ENCODE measurements around the gene NRXN3.

The NRXN3 gene

GRCh38 chr14:79178719-79179118, 1008.5 kb downstream of the NRXN3 start:
- Histone ChIP-seq H3K9me3 (replicated peaks; ENCODE audit: low read length) (no peaks in the 10 kb centered on the region), H3K9ac (ENCODE audit: low read depth, low read length) (no peak overlapping the region), H3K4me2 (ENCODE audit: low read length) (no peak overlapping the region), H3K27me3 (ENCODE audit: control insufficient read depth, insufficient read depth, low read length) (no peaks in the 10 kb centered on the region), H3K4me1 (ENCODE audit: control insufficient read depth, insufficient read depth, low read length) (no peaks in the 10 kb centered on the region), H3K36me3 (ENCODE audit: insufficient read depth, low read length) (no peaks in the 10 kb centered on the region), H3K4me3 (ENCODE audit: low read length) (no peak overlapping the region)

DNA sequence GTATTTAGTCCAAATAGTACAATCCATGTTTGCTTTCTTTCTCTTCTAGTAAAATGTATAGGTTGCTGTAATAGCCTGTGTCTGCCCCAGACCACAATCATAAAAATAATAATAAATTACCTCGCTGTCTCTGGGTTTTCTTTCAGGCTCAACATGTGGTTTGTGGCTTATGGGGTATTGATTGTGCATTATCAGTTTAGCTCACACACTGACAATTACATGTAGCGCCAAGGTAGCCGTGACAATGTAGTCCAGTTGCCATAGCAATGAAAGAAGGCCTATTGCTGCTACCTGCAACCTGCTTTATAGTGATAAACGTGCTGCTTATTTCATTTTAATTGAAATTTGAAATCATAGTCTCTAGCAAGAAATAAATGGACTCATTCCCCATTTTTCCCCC, 1009.8 kb downstream of the NRXN3 start:
- H3K9me3 ChIP-seq (replicated peaks; ENCODE audit: low read length): no peaks in the 10 kb centered on the region
- H3K9ac ChIP-seq (ENCODE audit: low read depth, low read length): no peak overlapping the region
- H3K4me1 ChIP-seq (ENCODE audit: control insufficient read depth, insufficient read depth, low read length): no peaks in the 10 kb centered on the region
- H3K4me3 ChIP-seq (ENCODE audit: low read length): no peak overlapping the region
- no peaks in the 10 kb centered on the region for H3K27me3 ChIP-seq (ENCODE audit: control insufficient read depth, insufficient read depth, low read length)
- no peak overlapping the region for H3K4me2 ChIP-seq (ENCODE audit: low read length)
- H3K36me3 ChIP-seq (ENCODE audit: insufficient read depth, low read length): no peaks in the 10 kb centered on the region

DNA sequence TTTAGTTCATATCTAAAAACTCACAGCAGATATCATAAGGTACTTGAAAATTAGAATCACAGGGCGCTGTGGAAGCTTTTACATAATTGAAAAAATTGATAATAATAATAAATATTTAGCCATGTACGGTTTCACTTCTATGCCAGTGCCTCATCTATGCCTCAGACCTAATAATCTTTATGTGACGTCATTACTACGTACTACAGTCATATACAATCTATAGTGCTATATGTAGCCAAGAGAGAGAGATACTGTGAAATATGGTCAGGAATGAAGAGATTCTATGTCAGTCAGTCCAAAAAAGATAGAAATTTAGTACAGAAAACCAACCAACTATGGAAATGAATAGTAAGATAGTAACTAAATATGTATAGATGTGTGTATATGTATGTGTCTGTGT, 1010.5 kb downstream of the NRXN3 start:
- no peak overlapping the region for H3K4me2 ChIP-seq (ENCODE audit: low read length)
- H3K9me3 ChIP-seq (replicated peaks; ENCODE audit: low read length): no peaks in the 10 kb centered on the region
- H3K36me3 ChIP-seq (ENCODE audit: insufficient read depth, low read length): no peaks in the 10 kb centered on the region
- no peaks in the 10 kb centered on the region for H3K27me3 ChIP-seq (ENCODE audit: control insufficient read depth, insufficient read depth, low read length)
- no peak overlapping the region for H3K4me3 ChIP-seq (ENCODE audit: low read length)
- H3K9ac ChIP-seq (ENCODE audit: low read depth, low read length): no peak overlapping the region
- no peaks in the 10 kb centered on the region for H3K4me1 ChIP-seq (ENCODE audit: control insufficient read depth, insufficient read depth, low read length)

- Histone ChIP-seq H3K4me2 (ENCODE audit: low read length) (no peak overlapping the region), H3K4me1 (ENCODE audit: control insufficient read depth, insufficient read depth, low read length) (peaks cover 4% of the 10 kb centered on the region), H3K4me3 (ENCODE audit: low read length) (no peak overlapping the region), H3K9ac (ENCODE audit: low read depth, low read length) (no peak overlapping the region), H3K27me3 (ENCODE audit: control insufficient read depth, insufficient read depth, low read length) (no peaks in the 10 kb centered on the region), H3K36me3 (ENCODE audit: insufficient read depth, low read length) (no peaks in the 10 kb centered on the region), H3K9me3 (replicated peaks; ENCODE audit: low read length) (no peaks in the 10 kb centered on the region)
These were observed 1016.4 kb downstream of the NRXN3 start for GRCh38 chr14:79186523-79186922.

GRCh38 chr14:79193689-79194477, 1023.7 kb downstream of the NRXN3 start:
- no peaks in the 10 kb centered on the region for H3K36me3 ChIP-seq (ENCODE audit: insufficient read depth, low read length)
- H3K4me2 ChIP-seq (ENCODE audit: low read length): no peak overlapping the region
- no peaks in the 10 kb centered on the region for H3K9me3 ChIP-seq (replicated peaks; ENCODE audit: low read length)
- H3K27me3 ChIP-seq (ENCODE audit: control insufficient read depth, insufficient read depth, low read length): no peaks in the 10 kb centered on the region
- no peak overlapping the region for H3K9ac ChIP-seq (ENCODE audit: low read depth, low read length)
- H3K4me1 ChIP-seq (ENCODE audit: control insufficient read depth, insufficient read depth, low read length): no peaks in the 10 kb centered on the region
- H3K4me3 ChIP-seq (ENCODE audit: low read length): no peak overlapping the region

DNA sequence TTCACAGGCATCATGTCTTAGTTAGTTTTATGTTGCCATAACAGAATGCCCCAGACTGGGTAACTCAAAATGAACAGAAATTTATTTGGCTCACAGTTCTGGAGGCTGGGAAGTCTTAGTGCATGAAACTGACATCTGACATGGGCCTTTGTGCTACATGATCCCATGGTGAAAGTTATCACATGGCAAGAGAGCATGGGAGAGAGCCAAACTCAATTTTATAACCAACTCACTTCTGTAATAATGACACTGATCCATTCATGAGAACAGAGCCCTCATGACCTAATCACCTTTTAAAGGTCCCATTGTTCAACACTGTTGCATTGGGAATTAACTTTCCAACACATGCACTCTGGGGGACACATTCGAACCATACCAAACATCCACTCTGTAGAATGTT, 1026.0 kb downstream of the NRXN3 start:
- no peak overlapping the region for H3K4me2 ChIP-seq (ENCODE audit: low read length)
- H3K9me3 ChIP-seq (replicated peaks; ENCODE audit: low read length): no peaks in the 10 kb centered on the region
- H3K27me3 ChIP-seq (ENCODE audit: control insufficient read depth, insufficient read depth, low read length): no peaks in the 10 kb centered on the region
- no peaks in the 10 kb centered on the region for H3K36me3 ChIP-seq (ENCODE audit: insufficient read depth, low read length)
- no peak overlapping the region for H3K9ac ChIP-seq (ENCODE audit: low read depth, low read length)
- H3K4me3 ChIP-seq (ENCODE audit: low read length): no peak overlapping the region
- no peaks in the 10 kb centered on the region for H3K4me1 ChIP-seq (ENCODE audit: control insufficient read depth, insufficient read depth, low read length)

DNA sequence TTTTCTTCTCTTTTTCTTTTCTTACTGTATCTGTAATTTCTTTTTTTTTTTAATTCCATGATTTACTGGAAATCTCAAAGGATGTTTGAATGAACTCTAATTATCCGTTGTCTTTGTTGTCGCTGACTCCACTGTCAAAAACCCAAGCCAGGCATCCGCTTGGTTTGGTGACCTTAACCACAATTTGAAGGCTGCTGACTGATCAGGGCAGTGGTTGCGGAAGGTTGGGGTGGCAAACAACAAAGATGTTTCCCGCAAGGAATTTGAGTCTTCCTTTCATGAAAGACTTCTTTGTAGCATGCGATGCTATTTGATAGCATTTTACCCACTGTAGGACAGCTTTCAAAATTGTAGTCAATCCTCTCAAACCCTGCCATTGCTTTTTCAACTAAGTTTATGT, 1027.3 kb downstream of the NRXN3 start:
- no peak overlapping the region for H3K4me3 ChIP-seq (ENCODE audit: low read length)
- no peaks in the 10 kb centered on the region for H3K36me3 ChIP-seq (ENCODE audit: insufficient read depth, low read length)
- H3K9me3 ChIP-seq (replicated peaks; ENCODE audit: low read length): no peaks in the 10 kb centered on the region
- no peak overlapping the region for H3K9ac ChIP-seq (ENCODE audit: low read depth, low read length)
- no peaks in the 10 kb centered on the region for H3K27me3 ChIP-seq (ENCODE audit: control insufficient read depth, insufficient read depth, low read length)
- H3K4me1 ChIP-seq (ENCODE audit: control insufficient read depth, insufficient read depth, low read length): no peaks in the 10 kb centered on the region
- H3K4me2 ChIP-seq (ENCODE audit: low read length): no peak overlapping the region

- Histone ChIP-seq H3K4me1 (ENCODE audit: control insufficient read depth, insufficient read depth, low read length) (no peaks in the 10 kb centered on the region), H3K4me3 (ENCODE audit: low read length) (no peak overlapping the region), H3K27me3 (ENCODE audit: control insufficient read depth, insufficient read depth, low read length) (no peaks in the 10 kb centered on the region), H3K4me2 (ENCODE audit: low read length) (no peak overlapping the region), H3K9ac (ENCODE audit: low read depth, low read length) (no peak overlapping the region), H3K9me3 (replicated peaks; ENCODE audit: low read length) (no peaks in the 10 kb centered on the region), H3K36me3 (ENCODE audit: insufficient read depth, low read length) (no peaks in the 10 kb centered on the region)
These were observed 1029.0 kb downstream of the NRXN3 start for GRCh38 chr14:79199217-79199616.

DNA sequence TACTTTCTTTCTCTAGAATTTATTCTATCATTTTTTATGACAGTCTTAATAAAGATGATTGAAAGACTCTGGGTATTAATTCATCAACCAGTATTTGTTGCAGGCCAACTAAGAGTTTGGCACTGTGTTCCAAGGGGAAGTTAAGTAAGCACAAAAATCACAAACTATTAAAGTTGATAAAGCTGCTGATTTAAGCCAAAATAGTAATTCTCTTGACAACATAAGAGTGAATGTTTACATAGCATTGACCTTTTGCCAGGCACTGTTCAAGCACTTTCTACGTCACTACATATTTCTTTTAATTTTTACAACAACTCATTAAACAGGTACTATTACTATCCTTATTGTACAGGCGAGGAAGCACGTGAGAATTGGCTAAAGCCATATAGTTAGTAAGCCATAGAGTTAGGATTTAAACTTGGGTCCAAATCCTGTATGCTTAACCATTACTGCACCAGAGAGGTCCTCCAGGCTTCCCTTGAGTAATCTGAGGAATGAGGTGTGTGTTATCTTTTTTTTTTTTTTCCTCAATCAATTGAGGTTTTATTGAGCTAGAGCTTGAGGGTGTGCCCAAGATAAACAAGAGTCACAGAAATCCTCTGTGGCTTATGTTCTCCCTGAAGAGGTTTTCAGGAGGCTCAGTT, 1031.5 kb downstream of the NRXN3 start:
- Histone ChIP-seq H3K9ac (ENCODE audit: low read depth, low read length) (no peak overlapping the region), H3K4me1 (ENCODE audit: control insufficient read depth, insufficient read depth, low read length) (no peaks in the 10 kb centered on the region), H3K9me3 (replicated peaks; ENCODE audit: low read length) (no peaks in the 10 kb centered on the region)

DNA sequence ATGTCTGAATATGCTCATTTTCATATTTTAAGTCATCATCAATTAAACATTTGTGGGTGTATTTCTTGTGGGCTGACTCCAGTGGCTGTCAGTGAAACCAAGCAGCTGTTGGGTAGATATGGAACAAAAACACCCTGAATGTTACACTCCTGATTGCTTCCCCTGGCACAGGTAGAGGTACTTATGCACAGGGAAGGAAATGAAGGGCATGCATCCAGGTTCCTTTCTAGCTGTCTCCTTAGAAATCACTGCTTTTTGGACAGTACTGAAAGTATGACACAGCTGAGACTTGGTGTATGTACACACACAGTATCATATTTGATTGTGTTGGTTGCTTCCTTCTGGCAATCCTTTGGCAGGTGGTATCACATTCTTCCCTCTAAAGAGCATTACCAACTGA, 1034.4 kb downstream of the NRXN3 start:
- Histone ChIP-seq H3K36me3 (ENCODE audit: insufficient read depth, low read length) (no peaks in the 10 kb centered on the region), H3K27me3 (ENCODE audit: control insufficient read depth, insufficient read depth, low read length) (no peaks in the 10 kb centered on the region), H3K9me3 (replicated peaks; ENCODE audit: low read length) (no peaks in the 10 kb centered on the region), H3K4me2 (ENCODE audit: low read length) (no peak overlapping the region), H3K4me3 (ENCODE audit: low read length) (no peak overlapping the region), H3K9ac (ENCODE audit: low read depth, low read length) (no peak overlapping the region), H3K4me1 (ENCODE audit: control insufficient read depth, insufficient read depth, low read length) (no peaks in the 10 kb centered on the region)

More for the DNA sequence above, 1031.5 kb downstream of the NRXN3 start:
- no peak overlapping the region for H3K4me2 ChIP-seq (ENCODE audit: low read length)
- H3K27me3 ChIP-seq (ENCODE audit: control insufficient read depth, insufficient read depth, low read length): no peaks in the 10 kb centered on the region
- H3K36me3 ChIP-seq (ENCODE audit: insufficient read depth, low read length): no peaks in the 10 kb centered on the region
- H3K4me3 ChIP-seq (ENCODE audit: low read length): no peak overlapping the region

DNA sequence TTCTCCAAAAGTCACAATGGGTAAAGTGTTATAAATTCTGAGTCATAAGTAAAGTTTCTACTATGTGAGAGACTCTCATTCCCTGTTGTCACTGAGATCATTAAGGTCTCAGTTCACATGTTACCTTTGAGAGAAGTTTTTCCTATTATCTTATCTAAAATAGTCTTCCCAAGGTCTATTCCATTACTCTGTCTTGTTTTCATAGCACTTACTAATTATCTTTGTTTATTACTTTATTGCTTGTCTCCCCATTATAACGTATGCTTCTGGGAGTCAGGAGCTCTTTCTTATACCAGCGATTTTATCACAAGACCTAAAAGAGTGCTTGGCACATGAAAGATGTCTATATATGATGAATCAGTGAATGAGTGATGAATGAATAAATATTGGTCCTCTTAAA, 1039.2 kb downstream of the NRXN3 start:
- H3K4me2 ChIP-seq (ENCODE audit: low read length): no peak overlapping the region
- H3K9ac ChIP-seq (ENCODE audit: low read depth, low read length): no peak overlapping the region
- H3K36me3 ChIP-seq (ENCODE audit: insufficient read depth, low read length): no peaks in the 10 kb centered on the region
- no peaks in the 10 kb centered on the region for H3K4me1 ChIP-seq (ENCODE audit: control insufficient read depth, insufficient read depth, low read length)
- H3K27me3 ChIP-seq (ENCODE audit: control insufficient read depth, insufficient read depth, low read length): no peaks in the 10 kb centered on the region
- H3K4me3 ChIP-seq (ENCODE audit: low read length): no peak overlapping the region
- no peaks in the 10 kb centered on the region for H3K9me3 ChIP-seq (replicated peaks; ENCODE audit: low read length)

DNA sequence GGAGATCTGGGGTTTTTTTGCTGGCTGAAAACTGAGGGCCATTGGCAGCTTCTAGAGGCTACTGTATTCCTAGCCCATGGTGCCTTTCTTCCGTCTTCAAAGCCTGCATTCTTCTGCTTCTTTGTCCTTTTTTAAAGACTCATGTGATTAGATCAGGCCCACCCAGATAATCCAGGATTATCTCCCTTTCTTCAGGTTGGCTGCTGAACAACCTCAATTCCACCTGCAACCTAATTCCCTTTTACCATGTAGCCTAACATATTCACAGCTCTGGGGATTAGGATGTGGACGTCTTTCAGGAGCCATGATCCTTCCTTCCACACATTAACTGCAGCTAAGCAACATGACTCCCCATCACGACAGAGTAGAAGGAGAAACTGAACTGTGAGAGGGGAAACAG, 1055.6 kb downstream of the NRXN3 start:
- no peaks in the 10 kb centered on the region for H3K4me1 ChIP-seq (ENCODE audit: control insufficient read depth, insufficient read depth, low read length)
- H3K4me3 ChIP-seq (ENCODE audit: low read length): no peak overlapping the region
- H3K9me3 ChIP-seq (replicated peaks; ENCODE audit: low read length): no peaks in the 10 kb centered on the region
- H3K27me3 ChIP-seq (ENCODE audit: control insufficient read depth, insufficient read depth, low read length): no peaks in the 10 kb centered on the region
- H3K36me3 ChIP-seq (ENCODE audit: insufficient read depth, low read length): no peaks in the 10 kb centered on the region
- H3K4me2 ChIP-seq (ENCODE audit: low read length): no peak overlapping the region
- H3K9ac ChIP-seq (ENCODE audit: low read depth, low read length): no peak overlapping the region
